ENCODE results near the gene CHN1.

Gene CHN1

GRCh38 chr2:174863183-174863582 lies 142.0 kb downstream of the CHN1 start:
- no peak for DNase-seq

GRCh38 chr2:174859563-174860169 lies 145.5 kb downstream of the CHN1 start:
- DNase-seq, result no peak

GRCh38 chr2:174858745-174859144 lies 146.4 kb downstream of the CHN1 start:
- DNase-seq, result no peak

GRCh38 chr2:174856447-174856846 lies 148.7 kb downstream of the CHN1 start:
- DNase-seq, result no peak

GRCh38 chr2:174846941-174847938 lies 157.9 kb downstream of the CHN1 start:
- peak; percentile 65 for DNase-seq

GRCh38 chr2:174846218-174846617 lies 159.0 kb downstream of the CHN1 start:
- no peak for DNase-seq

- no peak for DNase-seq
These were observed 160.9 kb downstream of the CHN1 start for GRCh38 chr2:174844295-174844708.

- DNase-seq, result no peak
These were observed 162.7 kb downstream of the CHN1 start for GRCh38 chr2:174842496-174842895.

GRCh38 chr2:174841936-174842335 lies 163.2 kb downstream of the CHN1 start:
- DNase-seq, result no peak

GRCh38 chr2:174841350-174841749 lies 163.8 kb downstream of the CHN1 start:
- no peak for DNase-seq

- DNase-seq, result no peak
These were observed 164.7 kb downstream of the CHN1 start for GRCh38 chr2:174840436-174840835.

GRCh38 chr2:174839662-174840061 lies 165.5 kb downstream of the CHN1 start:
- no peak for DNase-seq

GRCh38 chr2:174836995-174837390 lies 168.2 kb downstream of the CHN1 start:
- no peak for DNase-seq

- DNase-seq, result no peak
These were observed 168.7 kb downstream of the CHN1 start for GRCh38 chr2:174836377-174836994.

- no peak for DNase-seq
These were observed 169.4 kb downstream of the CHN1 start for GRCh38 chr2:174835797-174836255.

- no peak for DNase-seq
These were observed 171.4 kb downstream of the CHN1 start for GRCh38 chr2:174833737-174834136.

- DNase-seq, result no peak
These were observed 174.6 kb downstream of the CHN1 start for GRCh38 chr2:174830561-174830960.

GRCh38 chr2:174829550-174829949 lies 175.6 kb downstream of the CHN1 start:
- DNase-seq, result no peak

GRCh38 chr2:174827371-174828369 lies 177.5 kb downstream of the CHN1 start:
- DNase-seq, result no peak

GRCh38 chr2:174826051-174826450 lies 179.1 kb downstream of the CHN1 start:
- no peak for DNase-seq

GRCh38 chr2:174824068-174824467 lies 181.1 kb downstream of the CHN1 start:
- no peak for DNase-seq

GRCh38 chr2:174821628-174822027 lies 183.6 kb downstream of the CHN1 start:
- no peak for DNase-seq
